GM19395 (cell line): ENCODE results near the gene CHTF18.
"Not testable (repeated sequence)": the region's sequence is repeated elsewhere in the genome, so short reads cannot be mapped to it uniquely, and the experiment has no call there.

Source experiments
- ATAC-seq: cut with Tn5 transposase; IDR thresholded peaks from one replicate; pipeline ENCODE4 v1.9.1; 2021; ENCODE audit warnings: mild to moderate bottlenecking, moderate library complexity; ENCODE audit not compliant: unreplicated experiment

The CHTF18 gene

DNA sequence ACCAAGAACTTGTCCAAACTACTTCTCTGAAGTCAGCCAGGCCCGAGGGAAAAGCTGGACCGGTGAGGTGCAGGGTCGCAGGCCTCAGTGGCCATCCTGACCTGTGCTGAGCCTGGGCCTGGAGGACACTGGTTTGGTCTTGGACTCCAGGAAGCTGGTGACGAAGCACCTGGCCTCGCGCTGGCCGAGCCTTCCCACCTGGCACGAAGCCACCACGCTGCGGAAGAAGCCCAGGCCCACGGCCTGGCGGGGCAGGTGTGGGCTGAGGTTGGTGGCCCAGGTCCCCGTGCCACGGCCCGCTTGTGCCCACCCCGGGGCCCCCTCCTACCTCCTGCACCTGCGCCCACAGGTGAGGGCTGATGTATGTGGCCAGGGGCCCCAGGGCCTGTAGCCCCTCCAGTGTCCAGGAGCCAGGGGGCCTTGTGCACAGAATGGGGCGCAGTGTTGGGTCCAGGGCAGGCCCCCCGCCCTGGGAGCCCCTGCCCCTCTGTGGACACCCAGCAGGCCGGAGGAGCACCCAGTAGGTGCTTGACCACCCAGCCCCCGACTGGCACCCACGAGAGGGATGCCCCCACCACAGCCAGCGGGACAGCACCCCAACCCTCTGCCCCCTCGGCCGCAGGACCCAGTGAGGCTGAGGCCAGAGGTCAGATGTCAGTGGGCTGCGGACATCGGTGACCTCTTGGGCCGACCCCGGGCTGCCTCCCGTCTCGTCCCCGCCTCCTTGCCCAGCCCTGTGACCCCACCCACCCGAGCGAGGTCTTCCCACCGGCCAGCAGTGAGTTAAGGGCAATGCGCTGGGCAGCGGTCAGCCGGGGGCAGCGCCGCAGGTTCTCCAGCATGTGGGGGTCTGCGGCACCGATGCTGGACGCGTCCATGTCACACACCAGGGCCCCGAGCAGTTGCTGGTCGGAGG, 14.1 kb upstream of the CHTF18 start:
- no peak for ATAC-seq

DNA sequence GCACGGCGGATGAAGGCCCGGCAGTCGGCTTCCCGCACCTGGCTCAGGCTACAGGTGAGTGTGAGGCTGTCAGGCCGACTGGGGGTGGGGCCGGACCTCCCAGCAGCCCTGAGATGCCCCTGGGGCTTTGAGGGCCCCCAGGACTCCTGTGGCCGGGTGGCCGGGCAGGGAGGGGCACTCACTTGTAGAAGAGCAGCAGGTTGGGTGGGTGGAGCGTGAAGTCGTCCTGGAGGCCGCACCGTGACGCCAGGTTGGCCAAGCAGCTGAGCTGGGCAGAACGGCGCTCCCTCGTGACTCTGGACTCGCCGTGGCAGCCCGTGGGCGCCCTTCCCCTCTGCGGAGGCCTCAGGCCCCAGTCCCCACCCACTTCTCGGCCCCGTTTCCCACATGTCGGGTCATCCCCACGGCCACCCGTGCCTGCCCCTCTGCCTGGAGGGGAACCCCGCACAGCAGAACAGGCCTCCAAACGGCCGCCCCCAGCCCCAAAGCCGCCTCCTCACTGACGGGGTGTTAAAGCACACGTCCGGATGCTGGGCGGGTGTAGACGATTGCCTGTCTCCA, 13.1 kb upstream of the CHTF18 start:
- ATAC-seq = no peak

DNA sequence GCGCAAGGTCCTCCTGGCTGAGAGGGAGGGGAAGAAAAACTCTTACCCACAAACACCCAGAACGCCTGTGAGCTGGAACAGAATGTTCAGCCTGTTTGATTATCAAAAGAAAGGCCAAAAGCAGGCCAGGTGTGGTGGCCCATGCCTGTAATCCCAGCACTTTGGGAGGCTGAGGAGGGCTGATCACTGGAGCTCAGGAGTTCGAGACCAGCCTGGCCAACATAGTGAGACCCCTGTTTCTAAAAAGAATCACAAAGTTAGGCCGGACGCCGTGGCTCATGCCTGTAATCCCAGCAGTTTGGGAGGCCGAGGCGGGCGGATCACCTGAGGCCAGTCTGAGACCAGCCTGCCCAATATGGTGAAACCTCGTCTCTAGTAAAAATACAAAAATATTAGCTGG, 12.1 kb upstream of the CHTF18 start:
- not testable (repeated sequence) for ATAC-seq

DNA sequence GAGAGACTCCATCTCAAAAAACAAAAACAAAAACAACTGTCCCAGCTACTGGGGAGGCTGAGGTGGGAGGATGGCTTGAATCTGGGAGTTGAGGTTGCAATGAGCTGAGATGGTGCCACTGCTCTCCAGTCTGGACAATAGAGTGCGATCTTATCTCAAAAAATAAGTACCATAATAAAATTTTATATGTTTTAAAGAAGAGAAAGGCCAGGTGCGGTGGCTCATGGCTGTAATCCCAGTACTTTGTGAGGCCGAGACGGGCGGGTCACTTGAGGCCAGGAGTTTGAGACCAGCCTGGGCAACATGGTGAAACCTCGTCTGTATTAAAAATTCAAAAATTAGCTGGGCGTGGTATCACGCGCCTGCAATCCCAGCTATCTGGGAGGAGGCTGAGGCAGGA, 11.6 kb upstream of the CHTF18 start:
- no peak for ATAC-seq

DNA sequence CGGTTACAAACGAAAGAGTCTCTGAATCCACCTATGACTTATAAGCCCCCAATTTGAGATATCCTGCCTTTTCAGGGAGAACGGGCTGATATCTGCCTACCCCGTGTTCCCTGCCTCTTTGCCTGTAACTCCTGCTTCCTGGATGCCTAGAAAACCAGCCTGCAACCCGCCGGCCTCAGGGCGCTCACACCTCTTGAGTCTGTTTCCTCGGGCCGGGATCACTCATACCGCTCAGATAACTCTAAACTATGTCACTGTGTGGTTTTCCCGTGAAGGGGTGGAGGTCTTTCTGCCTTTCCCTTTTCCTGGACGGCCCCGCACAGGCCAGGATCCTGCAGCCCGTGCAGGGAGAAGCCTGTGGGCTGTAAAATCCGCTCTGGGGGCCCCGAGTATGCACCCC, 10.6 kb upstream of the CHTF18 start:
- no peak for ATAC-seq

DNA sequence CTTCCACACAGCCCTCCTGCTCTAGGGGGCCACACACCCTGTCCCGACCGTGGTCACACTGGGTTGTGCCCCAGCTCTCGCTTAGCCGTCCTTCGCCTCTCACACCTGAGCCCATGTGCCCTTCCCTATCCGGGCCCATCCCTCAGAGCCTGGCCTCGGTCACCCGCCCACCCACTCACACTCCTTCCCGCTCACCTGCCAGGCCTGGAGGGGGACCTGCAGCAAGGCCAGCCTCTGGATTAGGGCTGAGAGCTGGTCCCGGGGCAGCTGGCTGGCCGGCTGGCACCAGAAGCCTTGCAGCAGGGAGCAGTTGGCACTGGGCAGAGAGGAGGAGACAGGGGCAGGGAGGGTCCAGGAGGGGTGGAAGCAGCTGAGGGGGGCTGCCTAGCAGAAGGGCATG, 10.0 kb upstream of the CHTF18 start:
- no peak for ATAC-seq

DNA sequence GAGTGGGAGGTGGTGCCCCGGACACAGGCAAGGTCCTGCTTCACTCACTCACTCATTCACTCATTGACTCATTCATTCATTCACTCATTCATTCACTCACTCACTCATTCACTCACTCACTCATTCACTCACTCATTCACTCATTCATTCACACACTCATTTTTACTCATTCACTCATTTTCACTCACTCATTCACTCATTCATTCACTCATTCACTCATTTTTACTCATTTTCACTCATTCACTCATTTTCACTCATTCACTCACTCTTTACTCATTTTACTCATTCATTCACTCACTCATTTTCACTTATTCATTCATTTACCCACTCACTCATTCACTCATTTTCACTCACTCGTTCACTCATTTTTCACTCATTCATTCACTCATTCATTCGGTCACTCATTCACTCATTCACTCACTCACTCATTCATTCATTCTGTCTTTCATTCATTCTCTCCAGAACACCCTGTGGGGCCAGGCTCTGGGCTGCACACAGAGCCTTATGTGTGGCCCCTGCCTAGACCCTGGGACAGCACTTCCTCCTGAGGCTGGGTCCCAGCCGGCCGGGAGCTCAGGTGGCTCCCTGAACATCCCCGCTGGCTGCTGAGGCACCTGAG, 9.4 kb upstream of the CHTF18 start:
- no peak for ATAC-seq

DNA sequence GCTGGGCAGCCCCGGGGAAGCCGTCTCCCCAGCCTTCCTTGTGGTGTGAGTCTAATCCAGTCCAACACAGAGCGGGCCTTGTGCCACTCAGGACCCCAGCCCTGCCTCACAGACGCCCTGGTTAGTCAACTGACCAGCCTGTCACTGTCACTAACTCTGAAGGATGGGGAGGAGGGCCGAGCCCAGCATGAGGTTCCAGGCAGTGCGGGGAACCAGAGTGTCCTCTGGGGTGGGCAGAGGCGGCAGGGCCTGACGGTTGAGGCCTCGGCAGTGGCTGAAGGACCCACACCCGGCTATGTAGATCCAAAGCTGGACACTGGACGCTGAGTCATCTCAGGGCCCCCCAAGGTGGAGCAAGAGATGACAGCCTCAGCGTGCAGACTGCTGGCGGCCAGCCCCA, 8.9 kb upstream of the CHTF18 start:
- no peak for ATAC-seq

DNA sequence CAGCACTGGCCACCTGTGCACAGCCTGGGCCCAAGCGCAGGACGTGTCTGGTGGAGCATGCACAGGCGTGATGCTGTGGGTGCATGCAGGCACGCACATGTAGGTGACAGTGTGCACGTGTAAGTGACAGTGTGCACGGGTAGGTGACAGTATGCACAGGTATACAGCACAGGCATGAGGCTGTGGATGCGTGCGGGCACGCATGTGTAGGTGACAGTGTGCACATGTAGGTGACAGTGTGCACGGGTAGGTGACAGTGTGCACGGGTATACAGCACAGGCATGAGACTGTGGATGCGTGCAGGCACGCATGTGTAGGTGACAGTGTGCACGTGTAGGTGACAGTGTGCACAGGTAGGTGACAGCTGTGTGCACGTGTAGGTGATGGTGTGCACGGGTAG, 8.1 kb upstream of the CHTF18 start:
- no peak for ATAC-seq

DNA sequence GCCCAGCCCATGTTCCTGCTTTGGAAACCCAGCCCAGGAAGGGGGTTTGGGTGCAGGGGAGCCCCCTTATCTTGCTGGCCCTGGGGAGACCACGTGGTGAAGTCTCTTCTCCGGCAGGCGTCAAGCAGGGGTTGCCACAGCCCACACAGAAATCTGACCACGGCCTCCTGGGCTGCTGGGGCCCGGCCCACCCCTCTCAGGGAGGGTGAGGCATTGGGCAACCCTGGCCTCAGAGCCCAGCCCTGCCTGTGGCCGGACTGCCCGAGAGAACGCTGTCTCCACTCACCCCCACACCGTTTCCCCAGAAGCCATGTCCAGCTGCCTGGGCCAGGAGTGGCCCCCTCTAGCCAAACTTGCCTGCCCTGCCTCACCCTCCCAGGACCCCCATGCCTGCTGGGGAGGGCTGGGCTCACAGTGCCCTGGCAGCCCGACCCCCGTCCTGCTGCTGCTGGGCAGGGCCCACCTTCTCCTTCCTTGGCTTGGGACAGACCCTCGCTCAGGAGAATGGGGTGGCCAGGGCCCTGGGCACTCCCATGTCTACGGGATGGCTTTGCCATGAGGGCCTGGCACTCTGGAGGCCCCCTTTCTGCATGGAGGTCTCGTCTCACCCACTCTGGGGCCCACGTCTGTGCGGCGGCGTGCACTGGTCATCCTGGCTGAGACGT, 6.9 kb upstream of the CHTF18 start:
- ATAC-seq = no peak

DNA sequence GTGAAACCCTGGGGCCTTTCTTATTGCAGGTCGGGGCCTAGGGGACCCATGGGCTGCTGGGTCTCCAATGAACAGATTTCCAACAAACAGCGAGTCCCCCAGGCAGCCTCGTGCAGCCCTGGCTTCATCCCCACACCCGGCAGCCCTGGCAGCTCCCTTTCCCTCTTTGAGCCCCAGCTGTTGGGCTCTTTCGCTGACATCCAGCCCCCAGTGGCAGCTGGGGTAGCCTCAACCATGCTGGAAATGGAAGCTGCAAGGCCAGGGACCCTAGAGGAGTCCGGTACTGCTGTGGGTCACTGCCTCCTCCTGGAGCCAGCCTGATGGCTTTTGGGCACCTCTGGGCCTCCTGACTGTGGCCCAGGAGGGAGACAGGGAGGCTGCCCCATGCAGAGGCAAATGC, 6.2 kb upstream of the CHTF18 start:
- no peak for ATAC-seq

DNA sequence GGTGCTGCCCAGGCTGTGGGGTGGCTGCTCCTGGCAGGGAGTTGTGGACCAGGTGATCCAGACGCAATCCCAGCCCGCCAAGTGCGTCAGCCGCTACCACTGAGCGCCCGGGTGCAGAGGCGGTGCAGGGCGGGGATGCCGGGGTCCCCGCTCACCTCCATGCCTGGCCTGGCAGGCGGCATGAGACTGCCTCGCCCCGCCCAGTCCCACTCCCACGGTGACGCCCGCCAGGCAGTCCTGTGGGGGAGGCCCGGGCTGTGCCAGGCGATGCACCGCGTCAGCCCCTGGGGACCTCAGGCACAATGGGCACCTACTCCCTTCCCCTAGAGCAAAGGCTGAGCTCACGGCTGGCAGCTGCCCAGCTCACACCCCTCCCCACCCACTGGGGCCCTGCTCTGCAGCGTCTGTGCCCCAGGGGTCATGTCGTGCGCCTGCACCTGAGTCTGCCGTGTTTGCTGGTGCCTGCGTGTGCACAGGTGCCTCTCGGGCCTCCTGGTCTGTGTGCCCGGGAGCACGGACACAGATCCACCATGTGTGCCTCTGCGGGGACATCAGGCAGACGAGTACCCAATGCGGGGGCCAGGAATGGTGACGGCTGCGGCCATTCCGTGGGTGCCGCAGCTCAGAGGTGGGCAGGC, 5.5 kb upstream of the CHTF18 start:
- no peak for ATAC-seq

DNA sequence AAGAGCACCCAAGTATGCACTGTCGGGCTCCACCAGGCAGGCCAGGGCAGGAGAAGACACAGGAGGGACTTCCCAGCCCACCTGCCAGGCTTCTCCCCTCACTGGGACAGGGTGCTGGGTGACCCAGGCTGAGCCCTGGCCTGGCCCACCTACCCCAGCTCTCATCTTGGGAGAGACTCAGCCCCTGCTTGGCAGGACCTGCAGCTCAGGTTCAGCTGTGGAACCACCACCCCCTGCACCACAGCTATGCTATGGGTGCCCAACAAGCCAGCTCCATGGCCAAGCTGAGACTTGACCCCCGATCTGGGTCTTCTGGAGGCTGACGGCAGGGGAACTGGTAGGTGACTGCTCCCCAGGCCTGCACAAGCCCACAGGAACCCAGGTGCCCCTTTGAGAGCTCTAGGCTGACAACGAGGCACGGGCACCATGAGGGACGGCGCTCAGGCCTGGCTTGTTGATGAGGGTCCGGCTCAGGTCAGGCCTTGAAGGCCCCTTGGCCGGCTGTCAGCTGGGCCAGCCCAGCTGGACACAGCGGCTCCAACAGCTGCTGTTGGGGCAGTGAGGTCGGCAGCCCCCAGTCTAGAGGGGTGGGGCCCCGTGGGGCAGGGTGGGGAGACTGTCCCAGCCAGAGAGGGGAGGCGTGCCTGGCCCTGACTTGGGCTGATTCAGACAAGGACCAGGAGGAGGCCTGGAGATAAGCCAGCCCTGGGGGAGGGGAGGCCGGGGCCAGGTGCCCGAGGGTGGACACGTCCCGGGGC, 4.8 kb upstream of the CHTF18 start:
- ATAC-seq = no peak

DNA sequence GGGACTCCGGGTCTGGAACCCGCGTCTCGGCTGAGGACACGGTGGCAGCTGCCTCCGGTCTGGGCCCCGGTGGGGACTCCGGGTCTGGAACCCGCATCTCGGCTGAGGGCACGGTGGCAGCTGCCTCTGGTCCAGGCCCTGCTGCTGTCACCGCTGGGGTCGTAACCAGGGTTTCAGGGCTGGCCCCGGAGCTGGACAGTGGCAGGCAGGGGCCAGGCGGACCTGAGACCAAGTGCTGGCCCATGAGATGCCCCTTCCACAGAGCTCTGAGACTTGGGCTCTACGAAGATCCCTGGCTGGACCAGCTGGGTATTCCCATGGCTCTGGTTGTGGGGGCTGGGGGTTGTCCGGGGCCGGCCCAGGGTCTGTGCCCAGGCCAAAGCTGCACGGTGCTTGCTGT, 4.0 kb upstream of the CHTF18 start:
- ATAC-seq = no peak

DNA sequence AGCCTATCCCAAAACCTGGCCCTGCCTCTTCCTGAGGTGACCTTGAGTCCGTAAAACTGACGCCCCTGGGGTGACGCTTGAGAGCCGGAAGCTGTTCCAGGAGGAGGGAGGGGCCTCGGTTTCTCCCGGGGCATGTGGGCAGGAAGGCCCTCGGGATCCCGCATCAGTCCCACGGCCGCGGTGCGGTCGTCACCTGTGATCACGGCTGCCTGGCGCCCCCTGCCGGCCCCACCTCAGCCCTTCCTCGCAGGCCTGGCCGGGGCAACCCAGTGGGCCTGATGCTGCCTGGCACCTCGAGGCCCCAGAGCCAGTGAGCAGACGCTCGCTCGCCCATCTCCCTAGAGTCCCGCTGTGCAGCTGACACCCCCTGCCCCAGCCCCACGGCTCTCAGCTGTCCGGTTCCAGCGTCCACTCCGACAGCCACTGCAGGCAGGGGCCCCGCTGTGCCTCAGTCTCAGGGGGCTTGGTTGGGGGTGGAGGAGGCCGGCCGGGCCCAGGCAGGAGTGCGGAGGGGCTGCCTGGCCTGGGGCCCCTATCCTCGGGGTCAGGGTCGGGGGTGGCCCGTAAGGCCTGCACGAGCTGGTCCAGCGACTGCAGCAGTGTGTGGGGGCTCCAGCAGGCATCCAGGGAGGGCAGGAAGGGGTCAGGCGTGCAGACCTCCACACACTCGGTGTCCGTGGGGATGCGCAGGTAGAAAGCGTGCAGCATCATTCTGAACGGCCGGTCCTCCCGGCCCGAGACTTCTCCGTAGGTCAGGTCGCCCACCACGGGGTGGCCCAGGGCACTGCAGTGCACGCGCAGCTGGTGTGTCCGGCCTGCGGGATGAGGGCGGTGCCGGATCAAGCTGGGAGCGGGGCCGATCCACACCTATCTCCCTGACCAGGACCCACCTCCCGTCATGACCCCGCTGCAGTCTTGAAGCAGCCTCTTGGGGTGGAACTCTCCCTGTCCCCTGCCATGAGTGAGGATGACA, 2.6 kb upstream of the CHTF18 start:
- no peak for ATAC-seq

DNA sequence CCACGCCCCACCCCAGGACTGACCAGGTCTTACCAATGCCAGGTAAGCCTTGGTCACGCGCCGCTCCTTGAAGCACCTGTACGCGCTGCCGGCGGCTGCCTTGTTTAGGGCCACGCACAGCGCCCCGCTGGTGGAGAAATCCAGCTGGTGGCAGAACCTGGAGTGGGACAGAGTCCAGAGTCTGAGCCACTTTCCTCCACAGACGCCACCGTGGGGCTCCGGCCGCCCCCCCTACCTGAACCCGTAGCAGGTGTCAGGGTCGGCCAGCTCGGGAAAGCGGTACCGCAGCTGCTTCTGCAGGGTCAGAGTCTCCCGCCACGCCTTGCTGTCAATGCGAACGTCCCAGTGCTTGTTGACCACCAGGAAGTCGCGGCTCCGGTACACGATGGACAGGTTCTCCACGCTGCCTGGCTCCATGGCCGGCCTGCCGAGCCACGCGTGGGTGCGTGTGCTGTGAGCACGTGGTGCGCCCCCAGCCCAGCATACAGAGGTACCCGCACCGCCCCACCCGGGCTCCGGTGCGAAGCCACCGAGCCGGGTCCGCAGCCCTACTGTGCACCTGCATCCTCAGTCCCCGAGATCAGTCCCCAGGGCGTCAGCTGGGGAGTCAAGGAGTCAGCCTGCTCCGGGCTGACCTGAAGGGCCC, 976 bp upstream of the CHTF18 start:
- no peak for ATAC-seq

DNA sequence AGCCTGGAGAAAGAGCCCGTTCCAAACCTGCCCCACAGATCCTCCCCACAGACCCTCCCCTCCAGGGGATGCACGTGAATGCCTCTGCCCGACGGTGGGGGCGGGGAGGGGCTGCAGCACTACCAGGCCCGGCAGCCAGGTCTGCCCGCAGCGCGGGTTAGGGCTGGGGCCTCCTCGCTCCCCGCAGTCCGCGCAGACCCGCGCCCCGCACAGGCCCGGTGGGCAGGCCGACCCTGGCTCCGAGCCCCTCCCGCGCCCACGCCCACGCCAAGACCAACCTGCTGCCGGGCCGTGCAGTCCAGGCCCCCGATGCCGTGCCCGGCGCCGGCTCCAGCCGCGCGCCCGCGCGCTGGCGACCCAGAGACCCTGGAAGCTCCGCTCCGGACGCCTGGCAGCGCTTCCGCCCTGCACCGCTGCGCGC, 432 bp upstream of the CHTF18 start, which contains the start of gene RPUSD1:
RPUSD1 (minus strand) TSS at position 404 of the 421 bp plus-strand sequence. CDS start 644 bp downstream, outside the sequence.
- peak; percentile 34 for ATAC-seq

DNA sequence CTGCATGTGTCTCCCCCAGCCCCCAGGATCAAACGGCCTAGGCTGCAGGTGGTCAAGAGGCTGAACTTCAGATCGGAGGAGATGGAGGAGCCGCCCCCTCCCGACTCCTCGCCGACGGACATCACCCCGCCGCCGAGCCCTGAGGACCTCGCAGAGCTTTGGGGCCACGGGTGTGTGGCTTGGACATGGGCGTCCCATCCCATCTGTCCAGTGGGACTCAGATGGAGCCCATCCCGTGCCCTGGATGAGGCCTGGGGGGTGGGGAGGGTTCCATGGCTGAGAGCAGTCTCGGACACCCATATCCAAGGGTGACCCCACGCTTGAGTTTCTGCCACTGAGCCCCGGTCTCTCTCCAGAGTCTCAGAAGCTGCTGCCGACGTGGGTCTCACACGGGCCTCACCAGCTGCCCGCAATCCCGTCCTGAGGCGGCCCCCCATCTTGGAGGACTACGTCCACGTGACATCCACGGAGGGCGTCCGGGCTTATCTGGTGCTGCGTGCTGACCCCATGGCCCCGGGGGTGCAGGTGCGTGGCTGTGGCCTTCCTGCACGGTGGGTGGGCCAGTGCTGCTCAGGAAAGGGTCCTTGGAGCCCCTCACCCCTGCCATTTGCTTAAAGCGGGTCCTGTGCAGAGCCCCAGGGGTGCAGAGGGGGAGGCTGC, 901 bp downstream of the CHTF18 start:
- ATAC-seq = no peak
